Measurements from ENCODE around the gene ULK1. TPM values are rescaled to one million over a fixed set of nuclear protein-coding genes. Genes with fewer than 3 reads are reported as not detected.

The ULK1 gene
- total RNA-seq, 1 experiment from 2014 or later = 72.1 TPM

DNA sequence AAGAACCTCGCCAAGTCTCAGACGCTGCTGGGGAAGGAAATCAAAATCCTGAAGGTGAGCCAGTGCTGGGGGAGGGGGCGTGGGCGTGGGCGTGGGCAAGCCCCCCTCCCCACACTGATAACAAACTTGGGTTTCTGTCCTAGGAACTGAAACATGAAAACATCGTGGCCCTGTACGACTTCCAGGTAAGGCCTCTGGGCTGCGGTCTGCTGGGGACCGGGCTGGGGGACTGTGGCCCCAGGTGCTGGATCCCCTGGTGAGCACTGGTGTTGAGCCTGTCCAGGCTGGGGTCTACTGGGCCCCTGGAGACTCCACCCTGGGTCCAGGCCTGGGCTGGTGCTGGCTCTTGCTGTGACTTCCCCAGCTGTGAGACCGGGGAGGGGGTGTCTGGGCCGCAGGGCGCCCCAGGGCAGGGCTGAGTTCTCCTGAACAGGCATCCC is 1.2 kb downstream of the ULK1 start:
- ChIA-PET POLR2A (no interaction called here), CTCF (no interaction called here)
- no peaks in the 10 kb centered on the region for H3K27me3 ChIP-seq (ENCODE audit: control insufficient read depth, insufficient read depth, low read length)
- peaks cover 4% of the 10 kb centered on the region; the same call in 1 of the 2 replicates for H3K4me1 ChIP-seq (ENCODE audit: control insufficient read depth, insufficient read depth, low read length)
- TF ChIP-seq REST (IDR thresholded peaks at IDR 0.05; ENCODE audit: insufficient read depth in 1 of 2, low read depth in 2 of 2, low read length in 1 of 2) (no peak), TCF7L2 (IDR thresholded peaks at IDR 0.05; ENCODE audit: low read depth, low read length) (no peak), POLR2AphosphoS5 (IDR thresholded peaks at IDR 0.05; ENCODE audit: low read depth, low read length) (no peak), SIN3A (IDR thresholded peaks at IDR 0.05; ENCODE audit: borderline replicate concordance, insufficient read depth, low read depth, low read length) (no peak)
- TF ChIP-seq, protein P1, sequence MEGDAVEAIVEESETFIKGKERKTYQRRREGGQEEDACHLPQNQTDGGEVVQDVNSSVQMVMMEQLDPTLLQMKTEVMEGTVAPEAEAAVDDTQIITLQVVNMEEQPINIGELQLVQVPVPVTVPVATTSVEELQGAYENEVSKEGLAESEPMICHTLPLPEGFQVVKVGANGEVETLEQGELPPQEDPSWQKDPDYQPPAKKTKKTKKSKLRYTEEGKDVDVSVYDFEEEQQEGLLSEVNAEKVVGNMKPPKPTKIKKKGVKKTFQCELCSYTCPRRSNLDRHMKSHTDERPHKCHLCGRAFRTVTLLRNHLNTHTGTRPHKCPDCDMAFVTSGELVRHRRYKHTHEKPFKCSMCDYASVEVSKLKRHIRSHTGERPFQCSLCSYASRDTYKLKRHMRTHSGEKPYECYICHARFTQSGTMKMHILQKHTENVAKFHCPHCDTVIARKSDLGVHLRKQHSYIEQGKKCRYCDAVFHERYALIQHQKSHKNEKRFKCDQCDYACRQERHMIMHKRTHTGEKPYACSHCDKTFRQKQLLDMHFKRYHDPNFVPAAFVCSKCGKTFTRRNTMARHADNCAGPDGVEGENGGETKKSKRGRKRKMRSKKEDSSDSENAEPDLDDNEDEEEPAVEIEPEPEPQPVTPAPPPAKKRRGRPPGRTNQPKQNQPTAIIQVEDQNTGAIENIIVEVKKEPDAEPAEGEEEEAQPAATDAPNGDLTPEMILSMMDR (IDR thresholded peaks at IDR 0.05) = no peak
- peak overlapping the region; percentile 70 to 82 for H3K4me3 ChIP-seq (ENCODE audit: low read depth in 2 of 2, low read length in 2 of 2)
- peak overlapping the region; percentile 73 for H3K27ac ChIP-seq (ENCODE audit: low read length)
- in situ Hi-C loops (cut with HindIII; ENCODE audit: low pct_unique_long_range_greater_than_20kb, low sequenced_read_pairs) (no loop called here), intact Hi-C loops (cut with micrococcal nuclease; ENCODE audit: unreplicated experiment) (no loop called here)
- DNase-seq (ENCODE audit: low read depth, low spot score) (no peak), ATAC-seq (no peak; the same call in 1 of the 2 replicates)
- H3K9me3 ChIP-seq (ENCODE audit: control insufficient read depth, insufficient read depth, low read depth, low read length) = no peaks in the 10 kb centered on the region
- BruUV-seq (replicated peaks) = TSS peak; percentile 81
- no peaks in the 10 kb centered on the region for H3K36me3 ChIP-seq (ENCODE audit: control insufficient read depth, insufficient read depth, low read length)

DNA sequence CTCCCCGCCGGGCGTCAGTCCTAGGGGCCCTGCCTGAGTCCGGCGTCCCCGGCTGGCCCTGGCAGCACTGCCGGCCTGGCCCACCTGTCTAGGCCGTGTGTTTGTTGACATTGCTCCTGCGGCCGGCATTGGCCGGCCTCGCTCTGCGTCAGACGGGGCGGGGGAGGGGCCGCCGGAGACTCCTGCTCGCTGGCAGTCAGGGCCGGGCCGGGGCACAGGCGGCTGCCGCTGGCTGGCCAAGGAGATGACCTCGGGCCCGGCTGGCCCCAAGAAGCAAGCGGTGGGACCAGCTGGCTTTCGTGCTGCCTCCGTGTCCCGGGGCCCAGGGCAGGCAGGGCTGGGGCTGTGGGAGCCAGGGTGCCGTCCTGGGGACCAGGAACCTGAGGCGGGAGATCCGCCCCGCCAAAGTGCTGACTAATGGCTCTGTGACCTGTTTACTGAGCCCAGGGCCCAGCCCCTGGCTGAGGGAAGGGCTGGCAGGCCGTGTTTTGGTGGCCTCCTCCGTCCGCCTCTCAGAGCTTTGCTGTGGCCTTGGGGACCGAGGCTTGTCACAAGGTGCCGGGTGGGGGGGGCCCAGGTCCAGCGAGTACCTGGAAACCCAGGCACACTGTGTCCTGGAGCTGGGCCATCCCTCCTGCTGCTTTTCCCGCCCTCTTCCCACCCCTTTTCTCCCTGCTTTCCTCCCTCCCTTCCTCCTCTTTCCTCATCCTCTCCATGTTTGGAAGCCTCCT is 1.8 kb downstream of the ULK1 start:
- H3K9me3 ChIP-seq (ENCODE audit: control insufficient read depth, insufficient read depth, low read depth, low read length) = no peaks in the 10 kb centered on the region
- H3K36me3 ChIP-seq (ENCODE audit: control insufficient read depth, insufficient read depth, low read length) = no peaks in the 10 kb centered on the region
- peak overlapping the region; percentile 70 to 82 for H3K4me3 ChIP-seq (ENCODE audit: low read depth in 2 of 2, low read length in 2 of 2)
- no peak for DNase-seq (ENCODE audit: low read depth, low spot score)
- CTCF ChIA-PET = no interaction called here
- TF ChIP-seq TCF7L2 (IDR thresholded peaks at IDR 0.05; ENCODE audit: low read depth, low read length) (no peak), SIN3A (IDR thresholded peaks at IDR 0.05; ENCODE audit: borderline replicate concordance, insufficient read depth, low read depth, low read length) (peak; percentile 73; the same call in 1 of the 2 replicates), POLR2AphosphoS5 (IDR thresholded peaks at IDR 0.05; ENCODE audit: low read depth, low read length) (no peak), REST (IDR thresholded peaks at IDR 0.05; ENCODE audit: insufficient read depth in 1 of 2, low read depth in 2 of 2, low read length in 1 of 2) (no peak)
- TF ChIP-seq, protein P1 (IDR thresholded peaks at IDR 0.05) = no peak
- H3K27me3 ChIP-seq (ENCODE audit: control insufficient read depth, insufficient read depth, low read length) = no peaks in the 10 kb centered on the region
- no TSS peak for BruUV-seq (replicated peaks)
- in situ Hi-C loops (cut with HindIII; ENCODE audit: low pct_unique_long_range_greater_than_20kb, low sequenced_read_pairs) = no loop called here
- POLR2A ChIA-PET = no interaction called here
- peak; percentile 85 for ATAC-seq
- H3K4me1 ChIP-seq (ENCODE audit: control insufficient read depth, insufficient read depth, low read length) = peaks cover 4% of the 10 kb centered on the region; the same call in 1 of the 2 replicates
- H3K27ac ChIP-seq (ENCODE audit: low read length) = peak overlapping the region; percentile 54
- intact Hi-C loops (cut with micrococcal nuclease; ENCODE audit: unreplicated experiment) = no loop called here

All from Panc1 (cell line).